A549 (cell line): ENCODE data around the gene KRT6B.

Experiments
- HDAC2 ChIP-seq: fragments of 200-600 bp; sonication (generic); IDR thresholded peaks from 2 replicates; pipeline ENCODE4 v1.6.1; 2016
- SREBF2 ChIP-seq: fragments of 450-650 bp; IDR thresholded peaks from 2 replicates; pipeline ENCODE4 v1.6.1; 2014; ENCODE audit warnings: mild to moderate bottlenecking, moderate library complexity

DNA sequence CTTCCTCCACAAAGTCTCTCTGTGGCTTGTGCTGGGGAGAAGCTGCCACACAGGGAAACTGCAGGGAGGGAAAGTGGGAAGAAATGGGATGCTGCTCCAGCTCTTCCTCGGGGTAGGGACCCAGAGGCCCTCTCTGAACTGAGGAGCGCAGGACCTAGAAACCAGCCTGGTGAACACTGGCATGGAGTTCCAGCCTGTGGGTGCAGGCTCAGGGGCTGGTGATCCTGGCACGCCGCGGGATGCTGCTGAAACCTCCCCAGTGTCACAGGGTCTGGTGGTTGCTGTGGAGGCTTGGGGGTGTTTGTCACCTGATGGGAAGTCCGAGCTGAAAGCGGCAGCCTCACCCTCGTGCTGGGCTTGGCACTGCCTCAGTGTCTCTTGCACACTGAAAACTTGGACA is 12.5 kb downstream of the KRT6B start:
- TF ChIP-seq HDAC2 (no peak), SREBF2 (no peak)
